Ramos (cell line): ENCODE data around the gene ZDHHC6.
"Not testable (repeated sequence)": the region's sequence is repeated elsewhere in the genome, so short reads cannot be mapped to it uniquely, and the experiment has no call there.

ENCODE experiments used
- in situ Hi-C: fragments of 300-500 bp; cut with MboI; formaldehyde crosslinking; loops from one replicate; pipeline ENCODE4 v1.14.3; 2022; ENCODE audit warnings: low sequenced_read_pairs; ENCODE audit not compliant: unreplicated experiment

The ZDHHC6 gene, protein sequence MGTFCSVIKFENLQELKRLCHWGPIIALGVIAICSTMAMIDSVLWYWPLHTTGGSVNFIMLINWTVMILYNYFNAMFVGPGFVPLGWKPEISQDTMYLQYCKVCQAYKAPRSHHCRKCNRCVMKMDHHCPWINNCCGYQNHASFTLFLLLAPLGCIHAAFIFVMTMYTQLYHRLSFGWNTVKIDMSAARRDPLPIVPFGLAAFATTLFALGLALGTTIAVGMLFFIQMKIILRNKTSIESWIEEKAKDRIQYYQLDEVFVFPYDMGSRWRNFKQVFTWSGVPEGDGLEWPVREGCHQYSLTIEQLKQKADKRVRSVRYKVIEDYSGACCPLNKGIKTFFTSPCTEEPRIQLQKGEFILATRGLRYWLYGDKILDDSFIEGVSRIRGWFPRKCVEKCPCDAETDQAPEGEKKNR

DNA sequence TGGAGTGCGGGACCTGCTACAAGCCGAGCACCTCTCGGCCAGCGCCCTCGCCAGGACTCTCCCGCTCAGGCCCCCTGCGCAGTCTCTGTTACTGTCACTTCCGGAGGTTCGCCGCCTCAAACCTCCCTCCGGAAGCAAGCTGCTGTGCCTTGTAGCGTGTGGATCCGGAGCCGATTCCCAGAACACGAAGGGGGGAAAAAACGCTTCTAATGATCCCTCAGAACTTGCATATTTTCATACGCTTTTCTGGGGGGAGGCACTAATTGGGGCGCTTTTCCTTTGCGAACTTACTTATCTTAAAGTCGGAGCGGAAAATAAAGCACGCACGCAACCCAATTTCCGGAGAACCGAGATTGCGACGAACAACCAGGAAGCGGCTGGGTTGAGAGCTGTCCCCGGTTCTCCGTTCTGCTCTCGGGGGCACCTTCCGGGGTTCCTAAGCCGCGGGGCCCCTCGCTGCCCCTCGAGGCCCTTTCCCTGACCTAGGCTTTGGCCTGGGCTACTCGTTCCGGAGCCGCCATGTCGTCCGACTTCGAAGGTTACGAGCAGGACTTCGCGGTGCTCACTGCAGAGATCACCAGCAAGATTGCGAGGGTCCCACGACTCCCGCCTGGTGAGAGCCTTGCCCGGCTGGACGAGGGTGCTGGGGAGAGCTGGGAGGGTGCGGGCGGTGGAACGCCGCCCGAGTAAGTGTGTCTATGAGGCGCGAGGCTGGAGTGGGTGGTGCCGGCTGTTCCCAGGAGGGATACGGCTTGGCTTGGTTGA is at the start of gene ZDHHC6, which contains the start of gene VTI1A:
TSS of gene ZDHHC6 (minus strand) at position 60 of the 765 bp plus-strand sequence. CDS start 1,478 bp downstream, outside the sequence.
TSS of gene VTI1A (plus strand) at position 361 of the 765 bp plus-strand sequence. CDS start at position 520, 159 bp downstream.
- in situ Hi-C loops, result no loop called here

DNA sequence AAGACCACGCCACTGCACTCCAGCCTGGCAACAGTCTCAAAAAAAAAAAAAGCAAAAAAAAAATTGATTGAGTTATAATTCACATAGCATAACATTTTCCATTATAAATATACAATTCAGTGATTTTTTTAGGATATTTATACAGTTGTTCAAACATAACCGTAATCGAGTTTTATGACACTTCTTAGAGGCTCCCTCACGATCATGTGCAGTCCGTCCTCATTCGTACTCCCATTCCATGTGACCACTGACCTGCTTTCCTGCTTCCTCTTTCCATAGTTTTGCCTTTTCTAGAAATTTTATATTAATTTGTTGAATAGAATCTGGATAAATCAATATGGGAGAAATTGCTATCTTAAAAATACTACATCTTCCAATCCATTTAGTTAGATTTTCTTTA is 46.0 kb upstream of the ZDHHC6 start:
- in situ Hi-C loops, result no loop called here

DNA sequence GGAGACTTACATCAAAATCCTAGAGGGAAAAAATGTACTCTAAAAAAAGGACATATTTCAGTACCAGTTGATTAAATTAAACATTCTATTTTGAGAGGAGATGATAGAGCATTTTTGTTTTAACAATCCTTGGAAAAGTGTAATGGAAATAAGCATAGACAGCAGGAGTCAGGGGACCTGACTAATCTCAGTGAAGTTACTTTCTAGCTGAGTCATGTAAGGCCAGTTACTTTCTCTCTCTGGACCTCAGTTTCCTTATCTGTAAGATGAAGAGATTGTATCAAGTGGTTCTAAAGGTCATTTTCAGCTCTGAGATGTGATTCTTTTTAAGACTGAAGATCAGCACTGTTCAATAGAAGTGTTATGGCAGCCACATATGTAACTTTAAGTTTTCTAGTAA is 44.4 kb upstream of the ZDHHC6 start:
- in situ Hi-C loops, result no loop called here

DNA sequence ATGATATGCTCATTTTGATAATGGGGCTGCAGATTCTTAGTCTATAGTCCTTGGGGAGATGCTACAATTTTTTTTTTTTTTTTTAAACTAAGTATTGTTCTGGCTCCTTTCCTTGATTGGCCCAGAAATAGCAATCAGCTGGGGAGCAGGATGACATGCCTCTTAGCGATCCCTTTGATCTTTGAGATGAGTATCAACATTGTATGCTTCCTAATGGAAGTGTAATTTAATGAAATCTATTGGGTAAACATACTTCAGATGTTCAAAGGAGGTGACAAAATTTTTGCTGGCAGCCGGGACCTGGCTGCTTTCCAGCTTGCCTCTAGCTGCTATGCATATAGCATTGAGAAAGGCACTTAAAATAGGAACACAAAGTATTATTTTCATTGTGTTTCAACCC is 43.8 kb upstream of the ZDHHC6 start:
- in situ Hi-C loops, result no loop called here

DNA sequence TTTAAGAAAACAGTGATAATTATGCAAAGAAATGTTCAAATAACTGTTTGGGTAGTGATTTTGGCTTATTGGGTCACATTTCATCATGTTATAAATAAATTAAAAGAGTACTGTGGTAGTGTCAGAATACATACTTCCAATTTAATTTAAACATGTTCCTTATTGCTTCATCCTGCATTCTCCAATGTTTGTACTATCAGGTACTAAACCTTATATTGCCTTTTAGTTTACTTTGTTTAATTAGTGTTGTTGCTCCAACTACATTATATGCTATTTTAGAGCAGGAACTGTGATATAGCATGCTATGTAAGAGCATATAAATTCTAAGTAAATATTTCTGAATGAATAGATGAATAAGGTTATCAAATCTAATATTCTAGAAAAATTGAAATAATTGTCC is 41.2 kb upstream of the ZDHHC6 start:
- in situ Hi-C loops, result no loop called here

DNA sequence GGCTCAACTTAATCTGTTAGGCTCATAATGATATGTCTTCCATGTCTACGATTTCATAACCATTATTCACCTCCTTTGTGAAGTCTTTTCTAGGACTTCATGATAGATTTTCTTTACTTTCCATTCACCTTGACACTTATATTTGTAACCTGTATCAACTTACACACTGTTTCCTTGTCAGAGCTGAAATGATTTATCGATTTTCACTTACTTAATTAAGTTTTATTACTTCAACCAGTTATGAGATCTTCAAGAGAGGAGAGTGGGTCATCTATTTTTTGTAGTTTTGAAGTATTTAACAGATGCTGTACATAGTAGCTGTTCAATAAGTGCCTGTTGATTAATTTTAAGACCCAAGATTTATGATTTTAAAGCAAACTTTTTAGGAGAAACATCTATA is 37.7 kb upstream of the ZDHHC6 start:
- in situ Hi-C loops, result no loop called here

DNA sequence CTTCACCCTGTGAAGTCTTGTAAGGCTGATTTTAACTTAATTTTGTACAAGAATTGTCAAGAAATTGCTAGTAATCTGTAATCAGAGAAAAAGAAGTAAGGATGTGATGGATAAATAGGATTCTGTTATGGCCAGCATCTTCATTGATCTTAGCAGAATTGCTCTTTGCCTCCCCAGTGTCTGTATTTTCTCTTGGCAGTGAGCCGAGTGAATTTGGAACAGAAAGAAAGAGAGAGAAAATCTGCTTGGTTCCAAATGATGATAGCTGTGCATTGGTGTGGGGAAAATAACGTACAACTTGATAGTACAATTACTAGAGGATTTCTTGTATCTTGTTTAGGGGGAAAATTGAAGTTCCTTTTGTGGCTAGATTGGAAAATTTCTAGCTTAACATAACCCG is 34.9 kb upstream of the ZDHHC6 start:
- in situ Hi-C loops, result no loop called here

DNA sequence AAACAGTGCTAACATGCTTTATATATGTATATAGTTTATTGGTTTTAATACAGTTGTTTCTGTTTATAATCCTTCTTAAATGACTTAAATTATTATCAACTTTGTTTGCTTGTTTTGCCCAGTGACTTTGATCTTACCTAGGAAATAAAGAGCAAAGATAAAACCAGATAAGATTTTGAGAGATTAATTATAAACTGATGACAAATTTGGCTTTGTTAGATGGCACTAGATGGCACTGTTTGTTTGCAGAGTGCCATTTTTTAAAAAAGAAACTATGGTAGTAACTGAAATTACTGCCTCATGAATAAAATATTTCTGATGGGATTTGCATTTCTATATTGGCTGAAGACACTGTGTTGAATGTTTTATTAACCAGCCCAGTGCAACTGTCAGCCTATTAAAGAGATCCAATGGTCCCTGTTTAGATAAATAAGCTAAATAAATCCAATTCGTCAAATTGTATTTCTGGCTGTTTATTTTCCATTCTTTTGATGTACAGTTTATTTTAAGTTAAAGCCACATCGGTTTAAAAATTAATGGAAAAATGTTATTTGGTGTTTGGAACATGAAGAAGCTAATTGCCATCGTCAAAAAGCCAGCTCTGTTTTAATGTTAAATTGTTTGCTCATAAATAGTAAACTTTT is 29.0 kb upstream of the ZDHHC6 start:
- in situ Hi-C loops, result no loop called here

DNA sequence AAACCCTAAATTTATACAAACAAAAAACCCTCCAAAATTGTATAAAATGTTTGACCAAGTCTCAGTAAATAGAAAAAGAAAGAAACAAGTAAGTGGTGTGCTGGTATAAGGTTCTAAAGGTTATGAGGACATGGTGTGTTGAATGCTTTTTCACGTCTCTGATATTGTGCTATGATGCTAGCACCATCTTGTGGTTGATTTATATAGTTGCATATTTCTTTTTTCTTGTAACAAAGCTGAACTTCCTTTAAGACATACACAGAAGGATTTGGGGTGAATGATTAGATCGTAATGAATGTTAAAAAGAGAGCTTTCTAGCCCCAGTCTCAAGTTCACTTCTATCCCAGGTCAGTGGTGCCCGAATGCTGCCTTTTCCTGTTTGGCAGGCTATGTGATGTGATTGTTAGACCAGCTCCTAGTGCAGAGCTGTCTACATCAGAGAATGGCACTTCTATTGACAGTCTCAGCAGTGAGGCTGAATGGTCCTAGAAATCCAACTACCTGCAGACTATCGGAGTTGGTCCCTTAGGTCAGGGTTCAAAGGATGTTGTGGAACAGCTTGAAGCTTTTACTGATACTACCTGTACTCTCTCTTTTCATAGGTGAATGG is 25.3 kb upstream of the ZDHHC6 start:
- in situ Hi-C loops, result no loop called here

DNA sequence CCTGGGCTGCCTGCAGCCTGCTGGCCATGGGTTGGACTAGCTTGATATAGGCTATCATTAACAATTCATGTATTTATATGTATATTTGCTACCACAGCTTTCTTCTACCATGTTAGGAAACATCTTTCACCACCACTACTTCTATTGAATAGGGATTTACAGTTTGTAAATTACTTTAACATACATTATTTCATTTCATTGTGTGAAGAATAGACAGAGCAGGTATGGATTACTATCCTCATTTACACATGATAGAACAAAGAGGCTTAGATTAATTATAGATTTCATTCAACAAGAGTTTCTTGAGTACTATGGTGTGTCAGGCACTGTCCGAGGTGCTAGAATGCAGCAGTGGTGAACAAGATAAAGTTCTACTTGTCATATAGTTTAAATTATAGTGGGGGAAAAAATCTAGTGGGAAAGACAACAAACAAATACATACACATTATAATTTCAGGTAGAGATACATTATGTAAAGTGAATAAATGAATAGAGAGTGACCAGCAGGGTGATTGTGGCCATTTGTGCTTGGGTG is 20.9 kb upstream of the ZDHHC6 start:
- in situ Hi-C loops, result no loop called here

DNA sequence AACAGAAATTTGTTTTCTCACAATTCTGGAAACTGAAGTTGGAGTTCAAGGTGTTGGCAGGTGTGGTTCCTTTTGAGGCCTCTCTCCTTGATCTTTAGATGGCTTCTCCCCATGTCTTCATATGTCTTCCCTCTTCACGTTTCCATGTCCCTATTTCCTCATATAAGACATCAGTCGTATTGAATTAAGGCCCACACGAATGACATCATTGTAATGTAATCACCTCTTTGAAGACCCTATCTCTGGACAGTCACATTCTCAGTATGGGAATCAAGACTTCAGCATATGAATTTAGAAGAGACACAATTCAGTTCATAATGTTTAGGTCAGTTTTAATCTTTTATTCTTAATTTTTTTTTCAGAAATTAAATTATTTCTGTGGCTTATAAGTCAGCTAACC is 20.1 kb upstream of the ZDHHC6 start:
- in situ Hi-C loops, result no loop called here

DNA sequence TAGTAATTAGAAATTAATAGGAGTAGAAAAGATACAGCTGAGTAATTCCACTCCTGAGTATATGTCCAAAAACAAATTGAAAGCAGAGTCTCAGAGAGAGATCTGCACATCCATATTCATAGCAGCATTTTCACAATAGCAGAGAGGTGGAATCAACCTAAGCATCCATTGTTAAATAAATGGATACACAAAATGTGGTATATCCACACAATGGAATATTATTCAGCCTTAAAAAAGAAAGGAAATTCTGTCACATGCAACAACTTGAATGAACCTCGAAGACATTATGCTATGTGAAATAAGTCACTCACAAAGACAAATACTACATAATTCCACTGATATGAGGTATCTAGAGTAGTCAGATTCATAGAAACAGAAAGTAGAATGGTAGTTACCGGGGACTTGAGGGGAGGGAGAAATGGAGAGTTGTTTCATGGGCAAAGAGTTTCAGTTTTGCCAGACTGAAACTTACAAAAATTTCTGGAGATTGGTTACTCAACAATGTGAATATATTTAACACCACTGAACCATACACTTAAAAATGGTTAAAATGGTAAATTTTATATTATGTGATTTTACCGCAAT is 18.7 kb upstream of the ZDHHC6 start:
- in situ Hi-C loops, result no loop called here

DNA sequence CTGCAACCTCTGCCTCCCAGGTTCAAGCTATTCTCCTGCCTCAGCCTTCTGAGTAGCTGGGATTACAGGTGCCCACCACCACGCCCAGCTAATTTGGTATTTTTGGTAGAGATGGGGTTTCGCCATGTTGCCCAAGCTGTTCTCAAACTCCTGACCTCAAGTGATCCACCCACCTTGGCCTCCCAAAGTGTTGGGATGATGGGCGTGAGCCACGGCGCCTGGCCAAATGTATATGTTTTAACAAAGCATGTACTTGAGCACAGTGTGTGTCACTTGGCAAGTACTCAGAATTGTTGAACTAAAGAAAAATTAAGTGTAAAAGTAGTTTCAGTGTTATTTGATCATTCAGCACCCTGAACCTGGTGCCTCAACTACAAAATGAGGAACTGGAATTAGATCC is 17.4 kb upstream of the ZDHHC6 start:
- in situ Hi-C loops, result not testable (repeated sequence)

DNA sequence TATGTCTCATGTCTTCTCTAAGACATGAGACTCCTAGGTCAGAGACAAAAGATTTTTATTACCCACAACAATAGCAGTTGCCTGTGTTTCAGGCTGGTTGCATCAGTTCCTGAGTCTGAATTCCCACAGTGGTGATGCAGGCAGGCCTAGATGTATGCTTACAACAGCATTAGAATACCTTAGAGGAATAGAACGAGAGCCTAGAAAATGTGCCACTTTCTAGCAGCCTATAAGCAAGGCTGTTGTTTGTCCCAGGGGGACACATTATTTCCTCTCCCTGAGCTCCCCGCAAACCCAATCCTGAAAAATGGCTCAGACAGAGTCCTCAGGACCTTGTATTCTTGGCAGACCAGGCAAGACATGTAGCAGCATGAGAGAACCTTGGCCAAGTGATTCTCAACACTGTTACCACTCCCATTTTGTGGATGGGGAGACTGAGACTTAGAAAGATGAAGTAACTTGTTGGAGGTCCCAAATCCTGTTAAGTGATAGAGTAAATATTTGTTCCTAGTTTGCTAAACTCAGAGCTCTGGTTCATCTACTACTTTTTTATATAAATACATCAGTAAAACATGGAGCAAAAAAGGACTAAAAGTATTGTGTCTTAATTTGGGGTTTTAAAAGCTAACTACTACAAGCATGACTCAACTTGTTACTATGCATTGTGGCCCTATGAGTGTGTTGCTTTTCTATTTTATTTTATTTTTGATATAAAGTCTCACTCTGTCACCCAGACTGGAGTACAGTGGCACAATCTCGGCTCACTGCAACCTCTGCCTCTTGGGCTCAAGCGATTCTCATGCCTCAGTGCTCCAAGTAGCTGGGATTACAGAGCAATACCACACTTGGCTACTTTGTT is 14.5 kb upstream of the ZDHHC6 start:
- in situ Hi-C loops, result no loop called here

DNA sequence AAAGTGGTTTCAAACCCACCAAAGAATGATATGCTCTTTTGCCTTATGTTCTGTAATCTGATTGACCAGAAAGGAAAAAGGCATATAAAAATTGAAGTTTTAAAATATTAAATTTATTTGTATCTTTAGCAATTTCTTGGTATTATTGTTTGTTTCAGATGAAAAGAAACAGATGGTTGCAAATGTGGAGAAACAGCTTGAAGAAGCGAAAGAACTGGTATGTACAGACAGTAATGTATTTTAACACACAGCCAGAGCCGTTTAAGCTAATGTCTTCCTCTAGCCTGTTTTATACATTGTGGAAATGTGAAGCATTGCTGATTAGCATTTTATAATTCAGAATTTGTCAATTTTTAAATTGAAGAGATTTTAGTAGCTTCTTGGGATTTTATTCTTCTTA is 13.7 kb upstream of the ZDHHC6 start:
- in situ Hi-C loops, result no loop called here

DNA sequence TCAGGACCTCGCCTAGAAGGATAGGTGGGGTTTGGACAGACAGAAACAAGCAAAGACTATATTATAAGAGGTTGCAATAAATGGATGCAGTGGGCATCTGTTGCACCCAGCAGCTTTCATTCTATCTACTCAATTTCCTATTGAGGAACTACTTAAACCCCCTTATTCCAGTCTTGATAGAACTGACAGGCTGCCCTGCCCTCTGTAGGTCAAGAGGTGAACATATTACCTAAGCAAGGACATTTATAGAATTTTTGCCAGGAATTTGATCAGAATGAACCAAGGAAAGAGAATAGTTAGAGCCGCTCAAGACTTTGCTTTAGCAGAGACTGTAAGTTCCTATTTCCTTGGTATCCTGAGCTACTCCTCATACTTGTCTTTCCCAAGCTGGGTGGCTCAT is 9.8 kb upstream of the ZDHHC6 start:
- in situ Hi-C loops, result no loop called here

DNA sequence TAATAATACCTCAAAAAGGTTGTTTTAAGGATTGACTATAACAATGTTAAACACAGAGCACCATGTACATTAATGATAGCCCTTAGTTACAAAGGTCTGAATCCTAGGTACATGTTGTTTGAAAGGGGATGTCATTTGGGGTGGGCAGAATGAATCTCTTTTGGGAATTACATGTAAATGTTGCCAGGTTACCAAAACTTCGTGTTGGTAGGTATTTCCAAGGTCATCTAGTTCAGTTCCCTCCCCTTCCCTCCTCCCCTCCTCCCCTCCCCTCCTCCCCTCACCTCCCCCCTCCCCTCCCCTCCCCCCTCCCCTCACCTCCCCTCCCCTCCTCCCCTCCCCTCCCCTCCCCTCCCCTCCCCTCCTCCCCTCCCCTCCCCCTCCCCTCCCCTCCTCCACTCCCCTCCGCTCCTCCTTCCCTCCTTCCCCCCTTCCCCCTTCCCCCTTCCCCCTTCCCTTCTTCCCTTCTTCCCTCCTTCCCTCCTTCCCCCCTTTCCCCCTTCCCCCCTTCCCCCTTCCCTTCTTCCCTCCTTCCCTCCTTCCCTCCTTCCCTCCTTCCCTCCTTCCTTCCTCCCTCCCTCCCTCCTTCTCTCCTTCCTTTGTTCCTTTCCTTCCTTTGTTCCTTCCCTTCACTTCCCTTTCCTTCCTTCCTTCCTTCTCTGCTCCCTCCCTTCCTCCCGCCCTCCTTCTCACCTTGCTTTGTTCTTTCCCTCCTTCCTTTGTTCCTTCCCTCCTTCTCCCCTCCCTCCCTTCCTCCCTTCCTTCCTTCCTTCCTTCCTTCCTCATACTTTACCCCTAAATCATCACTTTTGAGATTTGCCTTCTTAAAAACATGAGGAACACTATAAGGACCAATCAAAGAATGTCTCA is 8.4 kb upstream of the ZDHHC6 start:
- in situ Hi-C loops, result no loop called here

DNA sequence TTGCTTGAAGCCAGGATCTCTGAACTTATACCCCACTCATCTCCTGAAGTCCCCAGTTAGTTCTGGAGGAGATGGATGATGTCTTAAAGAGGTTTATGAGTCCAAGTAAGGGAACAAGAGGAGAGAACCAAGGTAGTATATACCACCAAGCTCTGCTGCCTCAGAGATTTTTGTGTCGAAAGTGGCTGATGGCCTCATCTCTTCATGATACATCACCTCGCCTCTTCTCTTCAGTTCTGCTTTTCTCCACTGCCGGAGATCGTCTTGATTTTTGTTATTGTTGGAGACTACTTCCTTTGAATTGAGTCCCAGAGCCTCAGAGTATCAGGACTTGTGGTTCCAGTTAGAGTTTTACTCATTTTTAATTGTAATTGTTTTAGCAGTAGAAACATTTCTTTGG is 2.2 kb upstream of the ZDHHC6 start:
- in situ Hi-C loops, result no loop called here
